DOHH2 (cell line): ENCODE measurements around the gene MAP2K5.

Experiments used
- EZH2phosphoT487 ChIP-seq: fragments of 200-600 bp; sonication (generic); IDR thresholded peaks from 2 replicates; pipeline ENCODE4 v1.6.1; 2017; ENCODE audit warnings: borderline replicate concordance, mild to moderate bottlenecking, antibody characterized with exemption, low read length, moderate library complexity, mixed read lengths
- TF ChIP-seq, protein P1 (sequence below): fragments of 200-600 bp; sonication (generic); IDR thresholded peaks from one replicate; pipeline ENCODE4 v1.5.1; 2014; ENCODE audit warnings: antibody characterized with exemption, mild to moderate bottlenecking, low read depth, low read length; ENCODE audit not compliant: poor library complexity, severe bottlenecking

DNA sequence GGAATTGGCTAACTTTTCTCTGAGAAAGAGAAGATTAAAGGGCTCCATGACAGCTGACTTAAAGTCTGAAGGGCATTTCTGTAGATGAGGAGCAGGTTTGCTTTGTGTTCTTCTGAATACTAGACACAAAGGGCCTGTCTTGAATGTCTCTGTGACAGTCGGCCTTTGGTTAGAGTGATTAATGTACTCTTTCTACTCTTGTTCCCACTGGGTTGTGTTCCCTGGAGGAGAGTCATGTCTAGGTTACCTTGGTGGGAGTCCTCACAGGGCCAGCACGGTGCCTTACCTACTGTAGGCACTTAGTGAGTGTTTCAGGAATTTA, 66.1 kb downstream of the MAP2K5 start:
- TF ChIP-seq, protein P1, sequence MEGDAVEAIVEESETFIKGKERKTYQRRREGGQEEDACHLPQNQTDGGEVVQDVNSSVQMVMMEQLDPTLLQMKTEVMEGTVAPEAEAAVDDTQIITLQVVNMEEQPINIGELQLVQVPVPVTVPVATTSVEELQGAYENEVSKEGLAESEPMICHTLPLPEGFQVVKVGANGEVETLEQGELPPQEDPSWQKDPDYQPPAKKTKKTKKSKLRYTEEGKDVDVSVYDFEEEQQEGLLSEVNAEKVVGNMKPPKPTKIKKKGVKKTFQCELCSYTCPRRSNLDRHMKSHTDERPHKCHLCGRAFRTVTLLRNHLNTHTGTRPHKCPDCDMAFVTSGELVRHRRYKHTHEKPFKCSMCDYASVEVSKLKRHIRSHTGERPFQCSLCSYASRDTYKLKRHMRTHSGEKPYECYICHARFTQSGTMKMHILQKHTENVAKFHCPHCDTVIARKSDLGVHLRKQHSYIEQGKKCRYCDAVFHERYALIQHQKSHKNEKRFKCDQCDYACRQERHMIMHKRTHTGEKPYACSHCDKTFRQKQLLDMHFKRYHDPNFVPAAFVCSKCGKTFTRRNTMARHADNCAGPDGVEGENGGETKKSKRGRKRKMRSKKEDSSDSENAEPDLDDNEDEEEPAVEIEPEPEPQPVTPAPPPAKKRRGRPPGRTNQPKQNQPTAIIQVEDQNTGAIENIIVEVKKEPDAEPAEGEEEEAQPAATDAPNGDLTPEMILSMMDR = no peak
- no peak for TF ChIP-seq EZH2phosphoT487
